Epithelial cell of esophagus (primary cell): ENCODE results near the gene IQSEC2.

Experiments used
- DNase-seq: peaks from one replicate; pipeline ENCODE4 v3.0.0; 2010; ENCODE audit warnings: low read depth
- H3K4me3 ChIP-seq: 2 replicates; pipeline ENCODE4 v1.5.1; 2011; ENCODE audit warnings: mild to moderate bottlenecking, low read length, control low read depth
- CTCF ChIP-seq: IDR thresholded peaks from 2 replicates; pipeline ENCODE4 v1.5.1; 2011; ENCODE audit warnings: low read depth, mild to moderate bottlenecking, low read length, control low read depth, inconsistent platforms; ENCODE audit not compliant: insufficient read depth; ENCODE audit errors: missing control alignments

Gene IQSEC2

GRCh38 chrX:53266914-53267313 lies 14.5 kb downstream of the IQSEC2 start:
- H3K4me3 ChIP-seq = no peak overlapping the region
- no peak for DNase-seq
- TF ChIP-seq CTCF = no peak

- H3K4me3 ChIP-seq = no peak overlapping the region
- no peak for TF ChIP-seq CTCF
- peak; percentile 58 for DNase-seq
Observed at GRCh38 chrX:53265771-53266574, 15.4 kb downstream of the IQSEC2 start.

- no peak overlapping the region for H3K4me3 ChIP-seq
- DNase-seq = peak; percentile 71
- TF ChIP-seq CTCF = no peak
Observed at GRCh38 chrX:53263597-53264094, 17.7 kb downstream of the IQSEC2 start.

GRCh38 chrX:53262918-53263394 lies 18.4 kb downstream of the IQSEC2 start:
- TF ChIP-seq CTCF = no peak
- no peak overlapping the region for H3K4me3 ChIP-seq
- peak; percentile 32 for DNase-seq

- DNase-seq = no peak
- no peak for TF ChIP-seq CTCF
- H3K4me3 ChIP-seq = no peak overlapping the region
Observed at GRCh38 chrX:53262189-53262917, 19.0 kb downstream of the IQSEC2 start.

- no peak for TF ChIP-seq CTCF
- H3K4me3 ChIP-seq = no peak overlapping the region
- no peak for DNase-seq
Observed at GRCh38 chrX:53261355-53261972, 19.9 kb downstream of the IQSEC2 start.
